Activated CD8-positive, alpha-beta T cell treated with anti-CD3 and anti-CD28 coated beads, Interleukin-2, amount 10 ng/mL, durations not matched to agents 7 days and 5 days (primary cell): ENCODE measurements around the gene ATP8B4. TPM values are rescaled to one million over a fixed set of nuclear protein-coding genes. Genes with fewer than 3 reads are reported as not detected.

Source experiments
- ATAC-seq: fragments of 150-1000 bp; cut with Tn5 transposase; one replicate; pipeline ENCODE4 v1.10.0; 2021; ENCODE audit warnings: moderate library complexity
- CTCF ChIA-PET: fragments of 350-600 bp; sonication (Branson Sonifier 250); formaldehyde crosslinking; loops from one replicate; lab custom pipeline; 2021; ENCODE audit warnings: antibody characterized with exemption; lab: Charles Lee
- POLR2A ChIA-PET: fragments of 350-600 bp; sonication (Branson Sonifier 250); formaldehyde crosslinking; loops from one replicate; lab custom pipeline; 2021; ENCODE audit warnings: antibody characterized with exemption; lab: Charles Lee
- DNase-seq: peaks from one replicate; pipeline ENCODE4 v3.0.0-alpha.2; 2020
- H3K27ac Mint-ChIP-seq: one replicate; pipeline ENCODE4 v1.8.0; 2021; ENCODE audit warnings: mild to moderate bottlenecking, mixed read lengths
- H3K27me3 Mint-ChIP-seq: one replicate; pipeline ENCODE4 v1.8.0; 2021; ENCODE audit warnings: low read depth, mixed read lengths
- H3K36me3 Mint-ChIP-seq: one replicate; pipeline ENCODE4 v1.8.0; 2021; ENCODE audit warnings: low read depth, mixed read lengths
- H3K4me1 Mint-ChIP-seq: one replicate; pipeline ENCODE4 v1.8.0; 2021; ENCODE audit warnings: low read depth, mixed read lengths
- H3K4me3 Mint-ChIP-seq: one replicate; pipeline ENCODE4 v1.8.0; 2021; ENCODE audit warnings: mild to moderate bottlenecking, mixed read lengths
- H3K9me3 Mint-ChIP-seq: one replicate; pipeline ENCODE4 v1.8.0; 2022; ENCODE audit warnings: mixed read lengths; ENCODE audit not compliant: insufficient read depth
- total RNA-seq, 2 experiments: library from RNA; stranded (reverse); gene quantifications; one replicate each; pipeline ENCODE4 v1.2.3, GENCODE V29; 2021

ATP8B4 gene
- total RNA-seq, 2 experiments from 2014 or later = 35.9 to 39.2 TPM

GRCh38 chr15:49883121-49883520 is 235.9 kb downstream of the ATP8B4 start:
- CTCF ChIA-PET = no interaction called here
- DNase-seq (no peak), ATAC-seq (no peak)
- Mint-ChIP-seq H3K36me3 (peaks cover 17% of the 10 kb centered on the region), H3K9me3 (no peaks in the 10 kb centered on the region), H3K27ac (no peak overlapping the region), H3K4me3 (no peak overlapping the region), H3K27me3 (no peaks in the 10 kb centered on the region), H3K4me1 (no peaks in the 10 kb centered on the region)
- POLR2A ChIA-PET = no interaction called here

GRCh38 chr15:49881866-49882265 is 237.2 kb downstream of the ATP8B4 start:
- no peak for ATAC-seq
- ChIA-PET CTCF (no interaction called here), POLR2A (no interaction called here)
- Mint-ChIP-seq H3K9me3 (no peaks in the 10 kb centered on the region), H3K4me1 (no peaks in the 10 kb centered on the region), H3K27me3 (no peaks in the 10 kb centered on the region), H3K27ac (no peak overlapping the region), H3K4me3 (no peak overlapping the region), H3K36me3 (peaks cover 17% of the 10 kb centered on the region)
- DNase-seq = no peak

DNA sequence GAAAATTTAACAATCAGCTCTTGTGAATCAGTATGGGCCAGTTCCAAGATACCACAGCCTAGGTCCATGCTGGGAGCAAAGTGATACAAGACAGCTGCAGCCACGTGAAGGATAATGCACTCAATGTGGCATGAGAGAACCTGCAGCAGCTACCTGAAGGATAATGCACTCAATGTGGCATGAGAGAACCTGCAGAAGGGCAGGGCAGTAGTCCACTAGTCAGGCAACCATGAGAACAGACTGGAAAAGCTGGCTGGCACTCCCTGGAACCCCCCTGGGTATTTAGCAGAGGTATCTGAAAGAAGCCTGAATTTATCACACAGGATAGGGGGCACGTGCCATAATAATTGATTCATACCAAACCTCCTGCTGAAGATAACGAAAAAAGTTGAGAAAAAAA is 237.6 kb downstream of the ATP8B4 start:
- H3K9me3 Mint-ChIP-seq = no peaks in the 10 kb centered on the region
- H3K36me3 Mint-ChIP-seq = peaks cover 17% of the 10 kb centered on the region
- H3K27me3 Mint-ChIP-seq = no peaks in the 10 kb centered on the region
- ATAC-seq (no peak), DNase-seq (no peak)
- CTCF ChIA-PET = no interaction called here
- H3K4me1 Mint-ChIP-seq = no peaks in the 10 kb centered on the region
- no peak overlapping the region for H3K4me3 Mint-ChIP-seq
- H3K27ac Mint-ChIP-seq = no peak overlapping the region
- POLR2A ChIA-PET = no interaction called here

- POLR2A ChIA-PET = no interaction called here
- ATAC-seq (no peak), DNase-seq (no peak)
- no peaks in the 10 kb centered on the region for H3K9me3 Mint-ChIP-seq
- H3K36me3 Mint-ChIP-seq = peaks cover 27% of the 10 kb centered on the region
- CTCF ChIA-PET = no interaction called here
- H3K27me3 Mint-ChIP-seq = no peaks in the 10 kb centered on the region
- no peak overlapping the region for H3K4me3 Mint-ChIP-seq
- H3K4me1 Mint-ChIP-seq = no peaks in the 10 kb centered on the region
- no peak overlapping the region for H3K27ac Mint-ChIP-seq
These were observed 241.0 kb downstream of the ATP8B4 start for GRCh38 chr15:49877873-49878521.

DNA sequence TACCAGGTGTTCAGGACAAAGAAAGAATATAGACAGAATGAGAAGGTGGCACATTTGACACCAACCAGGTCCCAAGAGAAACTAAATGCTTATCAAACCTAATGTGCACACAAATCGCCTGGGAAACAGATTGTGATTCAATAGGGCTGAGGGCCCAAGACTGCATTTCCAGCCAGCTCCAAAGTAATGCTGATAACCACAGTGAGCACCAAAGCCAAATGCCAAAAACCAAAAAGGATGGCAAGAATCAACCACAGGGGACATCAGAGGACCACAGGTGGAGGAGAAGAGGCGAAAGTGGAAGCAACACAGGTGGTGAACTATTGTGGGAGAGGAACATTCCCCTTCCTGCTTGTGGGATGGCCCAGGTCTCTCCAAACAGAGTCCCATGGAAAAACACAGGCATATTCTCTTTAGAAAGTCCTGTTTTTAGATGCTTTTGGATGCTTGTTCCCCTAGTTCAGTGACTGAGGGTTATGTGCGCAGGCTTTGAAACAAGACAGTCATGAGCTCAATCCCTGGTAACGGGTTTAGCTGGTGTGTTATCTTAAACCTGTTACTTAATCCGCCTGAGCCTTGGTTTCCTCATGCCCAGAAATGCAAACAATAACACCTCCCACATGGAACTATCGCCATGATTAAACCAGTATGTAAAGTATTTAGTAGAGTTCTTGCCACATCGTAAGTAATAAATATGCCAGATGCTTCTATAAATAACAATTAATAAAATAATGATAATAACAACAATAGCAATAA is 241.7 kb downstream of the ATP8B4 start:
- ChIA-PET CTCF (interaction anchor here (1.2 to 1.6 kb wide), 4 partner anchors 18 to 642 kb away, joined by 3 to 5 read pairs (median 3); no protein-coding TSS in a partner anchor), POLR2A (no interaction called here)
- ATAC-seq (no peak), DNase-seq (no peak)
- no peaks in the 10 kb centered on the region for H3K4me1 Mint-ChIP-seq
- peaks cover 31% of the 10 kb centered on the region for H3K36me3 Mint-ChIP-seq
- H3K27ac Mint-ChIP-seq = no peak overlapping the region
- H3K27me3 Mint-ChIP-seq = no peaks in the 10 kb centered on the region
- no peak overlapping the region for H3K4me3 Mint-ChIP-seq
- no peaks in the 10 kb centered on the region for H3K9me3 Mint-ChIP-seq

GRCh38 chr15:49876401-49877038 is 242.5 kb downstream of the ATP8B4 start:
- DNase-seq (no peak), ATAC-seq (no peak)
- Mint-ChIP-seq H3K9me3 (no peaks in the 10 kb centered on the region), H3K27ac (no peak overlapping the region), H3K4me1 (no peaks in the 10 kb centered on the region), H3K36me3 (peaks cover 32% of the 10 kb centered on the region), H3K27me3 (no peaks in the 10 kb centered on the region), H3K4me3 (no peak overlapping the region)
- CTCF ChIA-PET = interaction anchor here (0.8 to 1.6 kb wide), 6 partner anchors 13 to 641 kb away, joined by 3 to 5 read pairs (median 3); no protein-coding TSS in a partner anchor
- POLR2A ChIA-PET = no interaction called here

DNA sequence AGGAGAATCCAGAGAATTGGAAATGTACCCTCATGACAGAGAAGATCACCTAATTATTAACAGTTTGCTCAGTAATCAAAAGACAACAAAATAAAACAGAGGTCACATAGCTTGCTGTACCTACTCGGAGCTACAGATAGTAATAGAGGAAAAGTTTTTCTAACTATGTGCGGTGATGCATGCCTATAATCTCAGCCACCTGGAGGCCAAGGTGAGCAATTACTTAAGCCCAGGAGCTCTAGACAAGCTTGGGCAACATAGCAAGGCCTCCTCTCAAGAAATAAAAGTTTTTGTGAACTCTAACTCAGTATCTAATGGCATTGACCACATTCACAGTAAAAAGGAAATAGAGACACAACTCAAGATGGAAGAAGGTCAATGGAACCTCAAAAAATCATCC is 243.6 kb downstream of the ATP8B4 start:
- no peak overlapping the region for H3K27ac Mint-ChIP-seq
- DNase-seq (no peak), ATAC-seq (no peak)
- no peaks in the 10 kb centered on the region for H3K4me1 Mint-ChIP-seq
- H3K9me3 Mint-ChIP-seq = no peaks in the 10 kb centered on the region
- no peak overlapping the region for H3K4me3 Mint-ChIP-seq
- ChIA-PET POLR2A (no interaction called here), CTCF (interaction anchor here (0.6 to 1.6 kb wide), 4 partner anchors 12 to 640 kb away, joined by 3 to 4 read pairs (median 3); no protein-coding TSS in a partner anchor)
- peaks cover 34% of the 10 kb centered on the region for H3K36me3 Mint-ChIP-seq
- H3K27me3 Mint-ChIP-seq = no peaks in the 10 kb centered on the region

- no peaks in the 10 kb centered on the region for H3K9me3 Mint-ChIP-seq
- DNase-seq = no peak
- no peaks in the 10 kb centered on the region for H3K27me3 Mint-ChIP-seq
- ATAC-seq = no peak
- H3K4me3 Mint-ChIP-seq = no peak overlapping the region
- no peaks in the 10 kb centered on the region for H3K4me1 Mint-ChIP-seq
- ChIA-PET POLR2A (no interaction called here), CTCF (interaction anchor here (0.6 kb wide), 1 partner anchor 45 kb away, joined by 3 read pairs; no protein-coding TSS in a partner anchor)
- H3K27ac Mint-ChIP-seq = no peak overlapping the region
- peaks cover 36% of the 10 kb centered on the region for H3K36me3 Mint-ChIP-seq
These were observed 248.6 kb downstream of the ATP8B4 start for GRCh38 chr15:49870472-49870871.

- peaks cover 31% of the 10 kb centered on the region for H3K36me3 Mint-ChIP-seq
- ChIA-PET CTCF (no interaction called here), POLR2A (no interaction called here)
- no peak overlapping the region for H3K27ac Mint-ChIP-seq
- H3K4me3 Mint-ChIP-seq = no peak overlapping the region
- H3K4me1 Mint-ChIP-seq = no peaks in the 10 kb centered on the region
- ATAC-seq (no peak), DNase-seq (no peak)
- no peaks in the 10 kb centered on the region for H3K27me3 Mint-ChIP-seq
- H3K9me3 Mint-ChIP-seq = no peaks in the 10 kb centered on the region
These were observed 250.7 kb downstream of the ATP8B4 start for GRCh38 chr15:49868348-49868747.

- Mint-ChIP-seq H3K36me3 (peaks cover 29% of the 10 kb centered on the region), H3K4me3 (no peak overlapping the region), H3K27me3 (no peaks in the 10 kb centered on the region), H3K9me3 (no peaks in the 10 kb centered on the region), H3K4me1 (no peaks in the 10 kb centered on the region), H3K27ac (no peak overlapping the region)
- ChIA-PET POLR2A (no interaction called here), CTCF (no interaction called here)
- no peak for DNase-seq
- ATAC-seq = no peak
These were observed 252.9 kb downstream of the ATP8B4 start for GRCh38 chr15:49865925-49866757.

- POLR2A ChIA-PET = no interaction called here
These were observed 254.8 kb downstream of the ATP8B4 start for GRCh38 chr15:49864251-49864650.

More at GRCh38 chr15:49864251-49864650, 254.8 kb downstream of the ATP8B4 start:
- no peak overlapping the region for H3K4me3 Mint-ChIP-seq
- no peaks in the 10 kb centered on the region for H3K9me3 Mint-ChIP-seq
- H3K36me3 Mint-ChIP-seq = peaks cover 38% of the 10 kb centered on the region
- no peak overlapping the region for H3K27ac Mint-ChIP-seq
- no peaks in the 10 kb centered on the region for H3K27me3 Mint-ChIP-seq
- DNase-seq (no peak), ATAC-seq (no peak)
- H3K4me1 Mint-ChIP-seq = no peaks in the 10 kb centered on the region
- CTCF ChIA-PET = no interaction called here
